Measurements from ENCODE around the gene SPATA2.
A peak's percentile ranks its signal among the peaks of the same experiment; 100 is the strongest.
"Not testable (repeated sequence)": the region's sequence is repeated elsewhere in the genome, so short reads cannot be mapped to it uniquely, and the experiment has no call there.

Gene SPATA2, protein sequence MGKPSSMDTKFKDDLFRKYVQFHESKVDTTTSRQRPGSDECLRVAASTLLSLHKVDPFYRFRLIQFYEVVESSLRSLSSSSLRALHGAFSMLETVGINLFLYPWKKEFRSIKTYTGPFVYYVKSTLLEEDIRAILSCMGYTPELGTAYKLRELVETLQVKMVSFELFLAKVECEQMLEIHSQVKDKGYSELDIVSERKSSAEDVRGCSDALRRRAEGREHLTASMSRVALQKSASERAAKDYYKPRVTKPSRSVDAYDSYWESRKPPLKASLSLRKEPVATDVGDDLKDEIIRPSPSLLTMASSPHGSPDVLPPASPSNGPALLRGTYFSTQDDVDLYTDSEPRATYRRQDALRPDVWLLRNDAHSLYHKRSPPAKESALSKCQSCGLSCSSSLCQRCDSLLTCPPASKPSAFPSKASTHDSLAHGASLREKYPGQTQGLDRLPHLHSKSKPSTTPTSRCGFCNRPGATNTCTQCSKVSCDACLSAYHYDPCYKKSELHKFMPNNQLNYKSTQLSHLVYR

DNA sequence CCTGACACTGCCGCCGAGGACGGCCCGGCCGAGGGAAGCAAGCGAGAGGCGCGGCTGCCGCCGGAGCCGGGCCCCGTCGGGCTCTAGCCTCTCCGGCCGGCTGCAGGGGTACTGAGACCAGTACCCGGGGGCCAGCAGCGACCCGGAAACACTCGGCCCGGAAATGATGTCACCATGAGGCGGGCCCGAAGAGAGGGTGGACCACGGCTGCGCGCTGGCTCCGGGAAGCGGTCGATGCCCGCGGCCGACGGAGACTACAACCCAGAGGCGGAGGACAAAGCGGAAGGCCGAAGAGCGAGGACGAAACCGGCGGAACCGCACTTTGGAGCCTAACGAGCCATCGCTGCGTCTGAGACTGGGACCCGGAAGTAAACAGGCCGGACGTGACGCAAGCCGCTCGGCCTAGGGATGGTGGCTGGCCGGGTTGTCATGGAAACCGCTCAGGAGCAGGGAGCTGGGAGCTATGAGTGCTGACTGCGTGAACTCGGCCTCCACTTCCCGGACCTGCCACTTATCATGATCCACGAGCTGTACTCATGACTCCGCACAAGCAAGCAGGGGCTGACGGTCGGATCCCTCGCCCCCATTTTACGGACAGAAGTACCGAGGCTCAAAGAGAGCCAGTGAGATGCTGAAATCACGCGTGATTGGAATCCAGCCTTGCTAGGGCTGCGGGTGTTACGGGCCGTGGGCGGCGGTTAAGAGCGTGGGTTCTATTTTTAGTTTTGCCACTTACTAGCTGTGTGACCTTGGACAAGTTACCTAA lies at the start of gene SPATA2:
TSS of gene SPATA2 (minus strand) at position 150 of the 766 bp plus-strand sequence. CDS start 7,039 bp downstream, outside the sequence.
- DNase-seq (ENCODE audit: low spot score) = peak; percentile 97

DNA sequence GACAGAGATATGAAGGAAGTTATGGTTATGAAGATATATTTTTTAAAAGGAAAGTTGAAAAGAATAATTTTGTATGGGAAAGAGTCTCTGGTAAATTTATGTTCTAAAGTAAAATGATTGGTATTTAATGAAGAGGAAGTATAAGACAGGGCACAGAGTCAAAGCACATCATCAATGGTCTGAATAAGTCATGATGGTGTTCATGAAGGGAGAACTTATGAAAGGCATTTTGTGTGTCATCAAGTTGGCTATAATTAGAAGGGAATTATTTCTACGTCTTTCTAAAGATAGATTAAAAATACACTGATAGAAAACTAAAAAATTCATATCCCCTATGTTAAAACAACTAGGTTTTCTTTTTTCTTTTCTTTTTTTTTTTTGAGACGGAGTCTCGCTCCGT lies 46.1 kb upstream of the SPATA2 start:
- no peak for DNase-seq (ENCODE audit: low spot score)

DNA sequence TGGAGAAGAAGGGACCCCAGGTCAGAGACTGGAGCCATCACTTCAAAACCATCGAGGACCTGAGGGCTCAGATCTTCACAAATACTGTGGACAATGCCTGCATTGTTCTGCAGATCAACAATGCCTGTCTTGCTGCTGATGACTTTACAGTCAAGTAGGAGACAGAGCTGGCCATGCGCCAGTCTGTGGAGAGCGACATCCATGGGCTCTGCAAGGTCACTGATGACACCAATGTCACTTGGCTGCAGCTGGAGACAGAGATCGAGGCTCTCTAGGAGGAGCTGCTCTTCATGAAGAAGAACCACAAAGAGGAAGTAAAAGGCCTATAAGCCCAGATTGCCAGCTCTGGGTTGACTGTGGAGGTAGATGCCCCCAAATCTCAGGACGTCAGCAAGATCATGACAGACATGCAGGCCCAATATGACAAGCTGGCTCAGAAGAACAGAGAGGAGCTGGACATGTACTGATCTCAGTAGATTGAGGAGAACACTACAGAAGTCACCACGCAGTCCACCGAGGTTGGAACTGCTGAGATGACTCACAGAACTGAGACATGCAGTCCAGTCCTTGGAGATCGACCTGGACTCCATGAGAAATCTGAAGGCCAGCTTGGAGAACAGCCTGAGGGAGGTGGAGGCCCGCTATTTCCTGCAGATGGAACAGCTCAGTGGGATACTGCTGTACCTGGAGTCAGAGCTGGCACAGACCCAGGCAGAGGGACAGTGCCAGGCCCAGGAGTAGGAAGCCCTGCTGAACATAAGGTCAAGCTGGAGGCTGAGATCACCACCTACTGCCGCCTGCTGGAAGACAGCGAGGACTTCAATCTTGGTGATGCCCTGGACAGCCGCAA lies 42.0 kb upstream of the SPATA2 start:
- not testable (repeated sequence) for DNase-seq (ENCODE audit: low spot score)

DNA sequence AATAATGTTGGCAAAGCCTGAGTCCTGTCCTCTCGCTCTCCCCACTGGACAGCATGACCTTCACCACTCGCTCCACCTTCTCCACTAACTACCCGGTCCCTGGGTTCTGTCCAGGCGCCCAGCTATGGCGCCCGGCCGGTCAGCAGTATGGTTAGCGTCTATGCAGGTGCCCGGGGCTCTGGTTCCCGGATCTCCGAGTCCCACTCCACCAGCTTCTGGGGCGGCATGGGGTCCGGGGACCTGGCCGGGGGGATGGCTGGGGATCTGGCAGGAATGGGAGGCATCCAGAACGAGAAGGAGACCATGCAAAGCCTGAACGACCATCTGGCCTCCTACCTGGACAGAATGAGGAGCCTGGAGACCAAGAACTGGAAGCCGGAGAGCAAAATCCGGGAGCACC lies 41.4 kb upstream of the SPATA2 start:
- DNase-seq (ENCODE audit: low spot score) = no peak

DNA sequence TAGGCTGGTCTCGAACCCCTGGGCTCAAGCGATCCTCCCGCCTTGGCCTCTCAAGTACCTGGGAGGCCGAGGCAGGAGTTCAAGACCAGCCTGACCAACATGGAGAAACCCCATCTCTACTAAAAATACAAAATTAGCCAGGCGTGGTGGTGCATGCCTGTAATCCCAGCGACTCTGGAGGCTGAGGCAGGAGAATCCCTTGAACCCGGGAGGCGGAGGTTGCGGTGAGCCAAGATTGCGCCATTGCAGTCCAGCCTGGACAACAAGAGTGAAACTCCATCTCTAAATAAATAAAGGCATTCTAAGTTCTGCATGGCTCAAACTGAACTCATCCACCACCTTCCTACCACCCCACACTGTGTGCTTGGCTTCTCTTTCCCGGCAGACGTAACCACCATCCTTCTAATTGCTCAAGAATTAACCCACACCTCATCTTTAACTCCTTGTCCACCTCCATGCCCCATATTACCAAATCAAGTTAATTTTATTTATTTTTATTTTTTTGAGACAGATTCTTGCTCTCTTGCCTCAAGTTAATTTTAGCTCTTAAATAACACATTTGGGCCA lies 40.6 kb upstream of the SPATA2 start:
- DNase-seq (ENCODE audit: low spot score) = not testable (repeated sequence)

DNA sequence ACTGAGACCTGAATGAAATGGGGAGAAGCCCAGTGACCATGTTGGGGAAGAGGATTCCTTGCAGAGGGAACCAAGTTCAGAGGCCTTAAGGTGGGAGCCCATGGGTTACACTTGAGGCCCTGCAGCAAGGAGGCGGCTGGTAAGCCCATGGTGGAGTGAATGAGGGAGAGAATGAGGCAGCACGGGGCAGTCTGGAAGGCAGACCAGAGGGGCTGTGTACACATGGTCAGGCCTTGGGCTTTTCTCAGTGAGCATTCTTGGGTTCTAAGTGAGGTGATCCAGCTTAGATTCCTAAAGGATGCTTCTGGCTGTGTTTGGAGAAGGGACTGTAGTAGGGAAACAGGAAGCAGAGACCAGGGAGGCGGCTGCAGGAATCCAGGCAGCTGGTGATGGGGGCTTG lies 39.8 kb upstream of the SPATA2 start:
- no peak for DNase-seq (ENCODE audit: low spot score)

DNA sequence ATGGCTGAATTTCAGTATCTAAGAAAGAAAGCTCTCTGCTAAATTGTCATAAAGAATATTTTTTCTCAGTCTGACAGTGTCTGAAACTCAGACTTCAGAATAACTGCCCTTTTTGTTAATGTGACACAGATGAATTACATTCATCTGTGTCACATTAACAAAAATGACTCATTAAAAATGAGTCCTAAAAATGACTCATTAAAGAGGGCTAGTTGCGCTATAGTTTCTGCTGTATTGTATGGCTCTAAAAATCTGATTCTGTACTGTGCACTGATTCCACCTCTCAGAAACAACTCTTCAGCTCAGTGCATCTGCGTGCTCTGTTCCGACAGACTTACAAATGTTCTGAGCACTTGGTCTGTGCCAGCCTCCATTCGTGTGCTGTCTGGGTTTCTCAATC lies 35.8 kb upstream of the SPATA2 start:
- peak; percentile 58 for DNase-seq (ENCODE audit: low spot score)

DNA sequence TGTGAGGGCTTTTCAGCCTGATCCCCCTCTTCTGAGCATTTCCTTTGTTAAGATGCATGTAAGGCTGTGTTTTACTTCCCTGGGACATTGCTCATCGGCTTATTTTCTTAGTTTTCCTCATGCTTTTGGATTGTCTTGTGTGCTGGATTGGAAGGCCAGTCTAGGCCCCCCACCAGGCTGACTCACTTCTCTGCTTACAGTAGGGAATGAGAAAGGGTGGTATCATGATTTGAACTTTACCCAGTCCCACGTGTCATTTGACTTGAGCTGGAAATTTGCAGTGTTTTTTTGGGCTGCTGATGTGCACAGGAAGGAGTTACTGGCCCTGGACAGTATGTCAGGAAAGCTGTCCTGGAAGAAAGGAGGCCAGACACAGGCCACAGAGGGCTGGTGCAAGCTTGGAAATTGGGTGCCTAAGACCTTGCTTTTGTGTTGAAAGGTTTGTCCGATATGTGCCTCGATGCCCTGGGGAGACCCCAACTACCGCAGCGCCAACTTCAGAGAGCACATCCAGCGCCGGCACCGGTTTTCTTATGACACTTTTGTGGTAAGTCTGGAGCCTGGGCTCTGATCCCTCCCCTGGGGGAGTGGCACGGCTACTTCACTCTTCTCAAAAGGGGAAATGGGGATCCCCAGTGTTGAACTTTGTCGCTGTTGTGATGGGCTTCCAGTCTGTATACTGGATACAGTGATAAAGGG lies 33.6 kb upstream of the SPATA2 start:
- DNase-seq (ENCODE audit: low spot score) = peak; percentile 88

DNA sequence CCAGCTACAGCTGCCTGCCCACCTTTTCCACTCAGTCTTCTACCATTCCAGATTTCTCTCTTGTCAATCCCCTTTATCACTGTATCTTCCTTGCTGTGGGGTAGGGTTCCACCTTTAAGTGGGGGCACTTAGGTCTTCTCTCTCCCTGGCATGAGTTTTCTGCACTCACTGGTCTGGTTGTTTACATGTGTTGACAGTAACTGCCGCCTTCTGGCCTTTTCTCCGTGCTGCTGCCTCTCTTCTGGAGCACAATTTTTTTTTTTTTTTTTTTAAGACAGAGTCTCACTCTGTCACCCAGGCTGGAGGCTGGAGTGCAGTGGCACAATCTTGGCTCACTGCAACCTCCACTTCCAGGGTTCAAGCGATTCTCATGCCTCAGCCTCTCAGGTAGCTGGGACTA lies 32.8 kb upstream of the SPATA2 start:
- no peak for DNase-seq (ENCODE audit: low spot score)

DNA sequence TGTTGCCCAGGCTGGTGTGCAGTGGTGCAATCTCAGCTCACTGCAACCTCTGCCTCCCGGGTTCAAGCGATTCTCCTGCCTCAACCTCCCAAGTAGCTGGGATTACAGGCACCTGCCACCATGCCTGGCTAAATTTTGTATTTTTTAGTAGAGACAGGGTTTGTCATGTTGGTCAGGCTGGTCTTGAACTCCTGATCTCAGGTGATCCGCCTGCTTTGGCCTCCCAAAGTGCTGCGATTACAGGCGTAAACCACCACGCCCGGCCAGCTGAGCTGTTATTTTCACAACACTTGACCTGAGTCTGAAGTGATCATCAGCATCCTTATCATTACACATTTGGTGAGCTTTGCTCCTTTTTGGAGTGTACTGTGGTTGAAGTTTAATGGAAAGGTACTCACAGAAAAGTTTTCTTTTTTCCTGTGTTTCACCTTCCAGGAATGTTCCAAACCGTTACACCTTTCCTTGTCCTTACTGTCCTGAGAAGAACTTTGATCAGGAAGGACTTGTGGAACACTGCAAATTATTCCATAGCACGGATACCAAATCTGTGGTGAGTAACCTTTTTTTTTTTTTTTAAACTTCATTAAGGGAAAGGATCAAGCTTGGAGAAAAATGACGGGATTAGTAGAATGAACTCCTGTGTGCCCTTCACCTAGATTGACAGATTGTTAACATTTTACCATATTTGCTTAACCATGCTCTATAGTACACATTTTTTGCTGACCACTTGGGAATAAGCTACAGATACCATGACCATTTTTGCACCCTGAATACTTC lies 30.6 kb upstream of the SPATA2 start:
- DNase-seq (ENCODE audit: low spot score) = no peak

DNA sequence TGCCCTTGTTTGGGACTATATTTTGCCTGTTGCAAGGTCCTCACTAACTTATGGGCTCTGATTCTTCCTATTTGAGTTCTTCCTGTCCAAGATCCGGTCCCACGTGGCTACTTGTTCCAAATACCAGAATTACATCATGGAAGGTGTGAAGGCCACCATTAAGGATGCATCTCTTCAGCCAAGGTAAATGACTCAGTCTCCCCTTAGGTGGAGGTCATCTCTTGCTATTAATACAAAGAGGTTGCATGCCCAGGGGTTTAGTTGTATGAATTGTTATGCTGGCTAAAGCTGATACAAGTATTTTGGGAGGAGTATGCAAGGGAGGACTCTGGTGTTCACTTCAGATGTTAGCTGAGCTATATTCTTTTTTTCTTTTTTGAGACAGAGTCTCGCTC lies 30.0 kb upstream of the SPATA2 start:
- DNase-seq (ENCODE audit: low spot score) = no peak

DNA sequence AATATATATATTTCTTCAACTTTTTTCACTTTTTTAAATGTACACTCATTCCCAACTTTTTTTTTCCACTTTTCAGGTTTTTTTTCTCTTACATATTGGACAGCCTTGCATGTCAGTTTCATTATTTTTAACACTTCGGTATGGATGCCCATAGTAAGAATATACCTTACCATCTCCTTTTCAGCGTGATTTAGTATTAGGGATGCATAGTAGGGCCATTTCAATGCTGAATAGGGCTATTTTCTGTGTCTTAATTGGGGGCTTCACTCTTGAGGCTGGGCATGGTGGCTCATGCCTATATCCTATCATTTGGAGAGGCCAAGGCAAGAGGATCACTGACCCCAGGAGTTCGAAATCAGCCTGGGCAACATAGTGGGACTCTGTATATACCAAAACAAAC lies 27.6 kb upstream of the SPATA2 start:
- DNase-seq (ENCODE audit: low spot score) = no peak

DNA sequence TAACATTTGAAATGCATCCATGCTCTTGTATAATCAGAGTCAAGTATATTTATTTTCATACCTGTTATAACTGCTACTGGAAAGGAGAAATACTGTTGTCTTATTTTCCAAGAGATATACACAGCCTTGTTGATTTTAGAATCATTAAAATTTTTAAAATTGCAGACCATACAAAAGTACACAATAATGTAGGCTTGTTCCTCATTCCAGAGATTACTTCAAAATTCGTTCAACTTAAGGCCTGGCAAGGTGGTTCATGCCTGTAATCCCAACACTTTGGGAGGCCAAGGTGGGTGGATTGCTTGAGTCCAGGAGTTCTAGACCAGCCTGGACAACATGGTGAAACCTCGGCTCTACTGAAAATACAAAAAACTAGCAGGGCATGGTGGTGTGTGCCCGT lies 27.0 kb upstream of the SPATA2 start:
- no peak for DNase-seq (ENCODE audit: low spot score)

DNA sequence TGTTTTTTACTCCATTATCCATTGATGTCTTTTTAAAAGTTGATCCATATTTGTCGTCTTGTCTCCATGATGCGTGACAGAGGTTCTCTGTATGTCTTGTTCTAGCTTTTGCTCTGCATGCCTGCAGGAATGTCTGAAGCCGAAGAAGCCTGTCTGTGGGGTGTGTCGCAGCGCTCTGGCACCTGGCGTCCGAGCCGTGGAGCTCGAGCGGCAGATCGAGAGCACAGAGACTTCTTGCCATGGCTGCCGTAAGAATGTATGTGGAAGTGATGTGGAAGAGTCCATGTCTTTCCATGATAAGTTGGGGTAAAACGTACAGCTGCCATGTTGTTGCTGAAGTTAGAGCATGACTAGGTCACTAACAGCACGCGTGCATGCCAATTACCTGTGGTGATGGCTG lies 26.1 kb upstream of the SPATA2 start:
- DNase-seq (ENCODE audit: low spot score) = no peak

DNA sequence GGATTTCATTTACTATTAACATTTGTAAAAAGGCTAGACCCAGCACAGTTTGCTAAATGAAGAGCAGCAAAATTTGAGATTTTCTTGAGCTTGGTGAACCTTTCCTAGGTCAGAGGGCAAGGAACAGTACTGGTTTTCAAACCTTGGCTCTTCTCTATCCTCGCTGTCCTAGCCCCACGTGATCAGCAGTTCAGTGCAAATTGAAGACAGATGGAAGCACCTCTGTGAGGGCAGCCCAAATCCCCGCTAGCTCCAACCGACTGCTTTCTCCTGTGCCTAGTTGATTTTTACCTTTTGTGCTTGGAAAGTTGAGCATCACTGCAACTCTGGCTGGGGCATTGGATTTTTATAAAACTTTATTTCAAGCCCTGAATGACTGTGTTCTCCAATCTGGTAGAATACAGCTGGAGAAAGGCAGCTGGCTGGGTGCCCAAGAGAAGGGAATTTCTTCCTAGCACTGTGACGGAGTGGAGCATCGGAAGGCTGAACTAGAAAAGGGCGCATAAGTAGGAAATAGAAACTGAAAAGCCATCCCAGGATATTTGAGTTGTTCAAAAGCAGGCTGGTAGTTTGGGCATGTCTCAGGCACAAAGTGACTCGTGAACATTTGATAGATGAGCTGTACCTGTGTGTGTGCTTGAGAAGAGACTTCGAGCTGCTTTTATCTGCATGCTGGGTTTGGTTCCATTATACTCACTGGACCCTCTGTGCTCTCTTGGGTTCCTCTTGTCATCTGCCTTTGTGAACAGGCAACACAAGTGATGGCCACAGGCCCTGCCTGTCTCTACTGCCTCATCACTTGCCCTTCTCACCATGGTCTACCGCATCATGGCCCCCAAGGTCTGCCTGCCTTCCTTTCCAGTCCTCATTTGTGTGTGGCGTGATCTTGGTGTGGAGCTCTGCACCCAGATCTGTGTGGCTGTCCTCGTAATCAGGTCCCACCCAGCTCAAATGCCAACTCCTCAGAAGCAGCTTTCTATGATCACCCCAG lies 23.1 kb upstream of the SPATA2 start:
- DNase-seq (ENCODE audit: low spot score) = peak; percentile 42

DNA sequence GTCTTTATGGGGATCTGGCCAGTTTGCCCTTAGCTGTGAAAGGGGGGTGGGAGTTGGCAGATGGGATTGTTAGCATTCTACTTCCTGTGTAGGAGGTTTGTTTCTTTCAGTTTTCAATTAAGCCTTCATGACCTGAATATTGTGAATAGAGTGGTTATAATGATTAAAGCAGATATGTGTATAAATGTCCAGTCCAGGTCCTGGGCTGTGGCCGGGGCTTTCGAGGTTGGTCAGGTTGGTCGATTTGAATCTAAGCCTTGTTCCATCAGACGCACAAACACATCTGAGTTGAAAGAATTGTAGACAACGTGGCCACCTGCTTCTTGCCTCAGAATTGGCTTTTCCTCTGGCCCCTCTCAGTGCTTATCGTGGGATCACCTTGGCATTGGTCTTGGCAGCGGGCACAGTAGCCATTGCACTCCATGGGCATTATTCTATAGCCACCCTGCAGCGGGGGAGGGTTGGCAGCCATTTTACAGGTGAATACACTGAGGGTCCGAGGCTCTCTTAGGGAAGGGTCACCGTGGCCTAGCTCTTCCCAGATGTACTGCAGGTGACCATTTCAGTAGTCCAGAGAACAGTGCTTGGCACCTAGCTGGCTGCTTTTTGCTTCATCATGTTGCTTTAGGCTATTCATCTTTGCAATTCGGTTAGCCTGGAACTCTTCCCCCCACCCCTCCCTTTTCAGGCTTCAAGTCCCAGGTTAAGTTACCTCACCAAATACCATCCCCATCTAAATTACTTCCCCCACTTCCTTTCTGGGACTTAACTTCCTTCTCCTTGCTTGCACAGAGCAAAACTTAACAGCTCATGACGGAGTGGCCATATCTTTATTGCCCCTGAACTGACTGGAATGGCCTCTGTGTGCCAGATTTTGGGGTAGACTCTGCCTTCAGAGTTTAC lies 21.9 kb upstream of the SPATA2 start:
- no peak for DNase-seq (ENCODE audit: low spot score)

DNA sequence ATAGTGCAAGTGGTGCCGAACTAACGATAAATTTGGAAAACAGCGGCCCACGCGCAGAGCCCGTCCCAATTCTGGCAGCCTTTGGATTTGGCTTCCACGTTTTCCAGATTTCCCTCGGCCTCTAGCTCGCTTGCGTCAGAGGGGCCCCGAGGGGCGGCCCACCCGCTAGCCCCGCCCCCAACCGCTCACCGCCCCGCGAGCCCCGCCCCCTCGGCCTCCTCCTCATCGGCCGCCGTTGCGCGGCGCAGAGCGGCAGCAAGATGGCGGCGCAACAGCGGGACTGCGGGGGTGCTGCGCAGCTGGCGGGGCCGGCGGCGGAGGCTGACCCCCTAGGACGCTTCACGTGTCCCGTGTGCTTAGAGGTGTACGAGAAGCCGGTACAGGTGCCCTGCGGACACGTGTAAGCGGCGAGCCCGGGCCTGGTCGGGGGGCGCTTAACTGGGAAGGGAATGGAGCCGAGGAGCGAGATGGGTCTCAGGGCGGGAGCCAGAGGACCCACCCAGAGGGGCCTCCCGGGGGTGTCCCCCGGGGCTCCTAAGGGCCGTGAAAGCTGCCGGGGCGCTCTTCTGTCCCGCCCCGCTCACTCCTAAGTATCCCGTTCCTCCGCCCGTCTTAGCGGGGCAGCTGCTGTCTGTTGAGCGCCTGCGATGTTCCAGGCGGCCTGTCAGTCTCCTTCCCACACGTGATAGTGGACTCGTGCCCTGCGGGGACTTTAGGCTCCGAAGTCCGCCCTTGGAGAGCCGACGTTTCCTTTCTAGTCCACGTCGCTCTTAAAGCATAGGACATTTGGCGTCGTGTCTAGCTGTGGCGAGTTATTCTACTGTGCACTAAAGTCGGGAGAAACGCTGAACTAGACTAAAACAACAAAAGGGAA lies 21.1 kb upstream of the SPATA2 start, which contains the start of gene RNF114:
TSS of gene RNF114 (plus strand) at position 245 of the 874 bp plus-strand sequence. CDS start at position 261, 16 bp downstream.
- DNase-seq (ENCODE audit: low spot score) = peak; percentile 98
